PC-3 (cell line): Measurements from ENCODE around the gene REEP1. TPM values are rescaled to one million over a fixed set of nuclear protein-coding genes. Genes with fewer than 3 reads are reported as not detected.

ENCODE experiments used
- ATAC-seq: fragments of 200-7000 bp; cut with Tn5 transposase; 2 replicates; pipeline ENCODE4 v1.9.1; 2020; ENCODE audit warnings: mild to moderate bottlenecking, moderate library complexity
- BruUV-seq: library from RNA; stranded (reverse); fragments of 400-500 nt; replicated peaks from 2 replicates; lab custom pipeline; 2021; lab: Mats Ljungman, UMichigan
- CTCF ChIA-PET: fragments of 300-600 bp; sonication (Branson Sonifier 250); formaldehyde crosslinking; loops from one replicate; lab custom pipeline; 2022; ENCODE audit warnings: antibody characterized with exemption; lab: Charles Lee
- POLR2A ChIA-PET: fragments of 300-600 bp; sonication (Branson Sonifier 250); formaldehyde crosslinking; loops from one replicate; lab custom pipeline; 2022; ENCODE audit warnings: antibody characterized with exemption; ENCODE audit not compliant: unreplicated experiment; lab: Charles Lee
- DNase-seq: peaks from one replicate; pipeline ENCODE4 v3.0.0-alpha.2; 2015
- H2AFZ ChIP-seq: fragments of 300-600 bp; sonication (generic); 2 replicates; pipeline ENCODE4 v1.6.0; 2016; ENCODE audit warnings: antibody characterized with exemption, low read length
- H3F3A ChIP-seq: fragments of 300-600 bp; sonication (generic); one replicate; pipeline ENCODE4 v1.6.0; 2017; ENCODE audit warnings: antibody characterized with exemption, low read length, control low read depth, mild to moderate bottlenecking; ENCODE audit not compliant: unreplicated experiment
- H3K27ac ChIP-seq: fragments of 300-600 bp; sonication (generic); 2 replicates; pipeline ENCODE4 v1.5.1; 2016; ENCODE audit warnings: mild to moderate bottlenecking, low read length
- H3K27me3 ChIP-seq: fragments of 300-600 bp; sonication (generic); 2 replicates; pipeline ENCODE4 v1.6.1; 2016; ENCODE audit warnings: low read length, mixed read lengths
- H3K36me3 ChIP-seq: fragments of 300-600 bp; sonication (generic); 2 replicates; pipeline ENCODE4 v1.6.1; 2016; ENCODE audit warnings: low read depth, mixed run types, low read length, mixed read lengths
- H3K4me1 ChIP-seq: fragments of 300-600 bp; sonication (generic); 2 replicates; pipeline ENCODE4 v1.5.1; 2016; ENCODE audit warnings: low read length; ENCODE audit not compliant: insufficient read depth
- H3K4me2 ChIP-seq: fragments of 300-600 bp; sonication (generic); 2 replicates; pipeline ENCODE4 v1.6.0; 2016; ENCODE audit warnings: low read length
- H3K4me3 ChIP-seq: fragments of 300-600 bp; sonication (generic); 2 replicates; pipeline ENCODE4 v1.5.1; 2016; ENCODE audit warnings: mild to moderate bottlenecking, low read length, mixed read lengths
- H3K79me2 ChIP-seq: fragments of 300-600 bp; sonication (generic); 2 replicates; pipeline ENCODE4 v1.6.1; 2017; ENCODE audit warnings: low read length, mixed read lengths
- H3K9ac ChIP-seq: fragments of 300-600 bp; sonication (generic); 2 replicates; pipeline ENCODE4 v1.6.0; 2016; ENCODE audit warnings: mild to moderate bottlenecking, low read length
- H3K9me2 ChIP-seq: fragments of 300-600 bp; sonication (generic); replicated peaks from 2 replicates; pipeline ENCODE4 v1.6.1; 2016; ENCODE audit warnings: mixed run types, low read length, mixed read lengths
- H3K9me3 ChIP-seq: fragments of 300-600 bp; sonication (generic); 2 replicates; pipeline ENCODE4 v1.6.1; 2016; ENCODE audit warnings: low read length, mixed read lengths
- H4K20me1 ChIP-seq: fragments of 300-600 bp; sonication (generic); 2 replicates; pipeline ENCODE4 v1.6.1; 2016; ENCODE audit warnings: low read length, mixed read lengths
- CTCF ChIP-seq: fragments of 300-600 bp; sonication (generic); conservative IDR thresholded peaks from 2 replicates; pipeline ENCODE4 v1.5.1; 2017; ENCODE audit warnings: antibody characterized with exemption, low read depth, mild to moderate bottlenecking, low read length
- EZH2 ChIP-seq: fragments of 300-600 bp; sonication (generic); IDR thresholded peaks from one replicate; pipeline ENCODE4 v1.6.1; 2017; ENCODE audit warnings: antibody characterized with exemption, mild to moderate bottlenecking, low read length; ENCODE audit not compliant: unreplicated experiment
- EZH2phosphoT487 ChIP-seq: fragments of 300-600 bp; sonication (generic); IDR thresholded peaks from 2 replicates; pipeline ENCODE4 v1.6.1; 2018; ENCODE audit warnings: mild to moderate bottlenecking, antibody characterized with exemption, low read length, borderline replicate concordance
- intact Hi-C: fragments of 100-400 bp; cut with micrococcal nuclease; formaldehyde crosslinking; loops from 2 replicates; pipeline ENCODE4 v1.9.0; 2023
- total RNA-seq: library from RNA; depleted of rRNA; stranded (reverse); fragments of >200 nt; gene quantifications from 2 replicates; pipeline ENCODE4 v1.2.3, GENCODE V29; 2014

REEP1 gene
- total RNA-seq, 1 experiment from 2014 or later = not detected

- no peak overlapping the region for H3K27ac ChIP-seq
- H3K9ac ChIP-seq = no peak overlapping the region
- H4K20me1 ChIP-seq = no peaks in the 10 kb centered on the region
- H2AFZ ChIP-seq = no peak overlapping the region
- no peak overlapping the region for H3K4me2 ChIP-seq
- H3K79me2 ChIP-seq = no peaks in the 10 kb centered on the region
- H3K4me3 ChIP-seq = no peak overlapping the region
- H3K9me2 ChIP-seq = no peaks in the 10 kb centered on the region
- no TSS peak for BruUV-seq
- TF ChIP-seq EZH2 (no peak), EZH2phosphoT487 (no peak), CTCF (no peak)
- DNase-seq = no peak
- ATAC-seq = no peak
- POLR2A ChIA-PET = no interaction called here
- CTCF ChIA-PET = interaction anchor here (0.6 kb wide), 1 partner anchor 330 kb away, joined by 3 read pairs; no protein-coding TSS in a partner anchor
- no peaks in the 10 kb centered on the region for H3K4me1 ChIP-seq
- H3K36me3 ChIP-seq = no peaks in the 10 kb centered on the region
- H3K9me3 ChIP-seq = no peaks in the 10 kb centered on the region
- no peaks in the 10 kb centered on the region for H3F3A ChIP-seq
- intact Hi-C loops = no loop called here
- H3K27me3 ChIP-seq = peaks cover 54% of the 10 kb centered on the region
Measured at GRCh38 chr2:86291328-86291662, 46.1 kb downstream of the REEP1 start.

- BruUV-seq = no TSS peak
- H3K4me1 ChIP-seq = no peaks in the 10 kb centered on the region
- TF ChIP-seq CTCF (no peak), EZH2phosphoT487 (no peak), EZH2 (no peak)
Measured at GRCh38 chr2:86290596-86291327, 46.7 kb downstream of the REEP1 start.

GRCh38 chr2:86286516-86286915 lies 50.9 kb downstream of the REEP1 start:
- no TSS peak for BruUV-seq
- peaks cover 55% of the 10 kb centered on the region for H3K27me3 ChIP-seq
- no peaks in the 10 kb centered on the region for H3K36me3 ChIP-seq
- H3K9ac ChIP-seq = no peak overlapping the region
- no peaks in the 10 kb centered on the region for H4K20me1 ChIP-seq
- no peak overlapping the region for H3K4me3 ChIP-seq
- POLR2A ChIA-PET = no interaction called here
- ATAC-seq = no peak
- no peak for TF ChIP-seq EZH2
- TF ChIP-seq CTCF = no peak
- no peak for TF ChIP-seq EZH2phosphoT487
- no peaks in the 10 kb centered on the region for H3F3A ChIP-seq
- no peak for DNase-seq
- intact Hi-C loops = no loop called here
- H3K79me2 ChIP-seq = no peaks in the 10 kb centered on the region
- CTCF ChIA-PET = no interaction called here
- no peak overlapping the region for H3K4me2 ChIP-seq
- no peaks in the 10 kb centered on the region for H3K4me1 ChIP-seq
- H3K9me2 ChIP-seq = no peaks in the 10 kb centered on the region
- H3K9me3 ChIP-seq = no peaks in the 10 kb centered on the region
- no peak overlapping the region for H2AFZ ChIP-seq
- H3K27ac ChIP-seq = no peak overlapping the region

More at GRCh38 chr2:86290596-86291327, 46.7 kb downstream of the REEP1 start:
- Histone ChIP-seq H3K4me3 (no peak overlapping the region), H3K4me2 (no peak overlapping the region), H3K9ac (no peak overlapping the region), H3K27ac (no peak overlapping the region), H4K20me1 (no peaks in the 10 kb centered on the region), H3K9me2 (no peaks in the 10 kb centered on the region), H3F3A (no peaks in the 10 kb centered on the region), H3K36me3 (no peaks in the 10 kb centered on the region), H2AFZ (no peak overlapping the region), H3K27me3 (peaks cover 58% of the 10 kb centered on the region), H3K79me2 (no peaks in the 10 kb centered on the region), H3K9me3 (no peaks in the 10 kb centered on the region)
- POLR2A ChIA-PET = no interaction called here
- CTCF ChIA-PET = no interaction called here
- peak; percentile 13 for DNase-seq
- ATAC-seq = no peak
- intact Hi-C loops = no loop called here
